Skin of body (tissue), 2 donors: Measurements from ENCODE around the gene MRPL33. TPM values are rescaled to one million over a fixed set of nuclear protein-coding genes. Genes with fewer than 3 reads are reported as not detected.

Experiments
- DNase-seq: peaks from one replicate; lab custom pipeline; 2025; lab: John Stamatoyannopoulos, UW
- total RNA-seq: library from RNA; depleted of rRNA; stranded (reverse); fragments of >200 nt; gene quantifications from one replicate; pipeline ENCODE4 v1.2.3, GENCODE V29; 2014

The MRPL33 gene
- 63.0 TPM for total RNA-seq

GRCh38 chr2:27771548-27772335, at the start of gene MRPL33:
MRPL33 (plus strand) TSS chr2:27771719; CDS start chr2:27771778, 59 bp downstream.
- DNase-seq = peak; percentile 84

- no peak for DNase-seq
Observed at GRCh38 chr2:27721884-27722485, 49.5 kb upstream of the MRPL33 start.

DNA sequence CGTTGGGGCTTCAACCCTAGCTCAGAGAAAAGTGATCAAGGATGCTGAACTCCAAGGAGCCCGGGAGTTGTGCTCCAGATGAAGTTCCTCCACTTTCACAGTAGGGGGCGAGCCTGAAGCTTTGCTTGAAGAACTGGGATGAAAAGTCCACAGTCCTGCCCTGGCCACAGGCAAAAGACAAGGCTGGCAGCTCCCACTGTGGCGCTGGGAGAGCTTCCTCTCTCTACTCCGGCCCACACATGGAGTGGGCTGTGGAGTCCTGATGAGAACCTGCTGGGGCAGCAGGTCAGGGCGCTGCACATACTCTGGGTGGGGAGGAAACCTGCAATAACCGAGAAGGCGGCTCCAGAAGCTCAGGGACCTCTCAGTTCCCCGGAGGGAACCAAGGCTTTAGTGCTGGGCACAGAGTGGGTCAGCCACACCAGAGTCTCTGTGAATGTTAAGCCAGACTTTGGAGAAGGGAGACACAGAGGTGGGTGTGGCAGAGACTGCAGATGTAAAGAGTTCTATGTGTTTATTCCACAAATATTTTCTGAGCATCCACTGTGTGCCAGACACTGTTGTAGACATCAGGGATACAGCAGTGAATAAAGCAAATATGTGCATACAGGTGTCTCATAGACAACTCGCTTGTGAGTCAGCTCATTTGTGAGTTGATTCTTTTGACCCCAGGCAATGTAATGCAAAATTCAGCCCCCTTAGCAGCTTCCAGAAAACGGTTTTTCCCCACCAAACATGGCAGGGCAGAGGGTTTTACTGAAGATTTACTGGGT, 48.0 kb upstream of the MRPL33 start:
- peak; percentile 20 for DNase-seq

GRCh38 chr2:27724191-27724590, 47.3 kb upstream of the MRPL33 start:
- DNase-seq = no peak

DNA sequence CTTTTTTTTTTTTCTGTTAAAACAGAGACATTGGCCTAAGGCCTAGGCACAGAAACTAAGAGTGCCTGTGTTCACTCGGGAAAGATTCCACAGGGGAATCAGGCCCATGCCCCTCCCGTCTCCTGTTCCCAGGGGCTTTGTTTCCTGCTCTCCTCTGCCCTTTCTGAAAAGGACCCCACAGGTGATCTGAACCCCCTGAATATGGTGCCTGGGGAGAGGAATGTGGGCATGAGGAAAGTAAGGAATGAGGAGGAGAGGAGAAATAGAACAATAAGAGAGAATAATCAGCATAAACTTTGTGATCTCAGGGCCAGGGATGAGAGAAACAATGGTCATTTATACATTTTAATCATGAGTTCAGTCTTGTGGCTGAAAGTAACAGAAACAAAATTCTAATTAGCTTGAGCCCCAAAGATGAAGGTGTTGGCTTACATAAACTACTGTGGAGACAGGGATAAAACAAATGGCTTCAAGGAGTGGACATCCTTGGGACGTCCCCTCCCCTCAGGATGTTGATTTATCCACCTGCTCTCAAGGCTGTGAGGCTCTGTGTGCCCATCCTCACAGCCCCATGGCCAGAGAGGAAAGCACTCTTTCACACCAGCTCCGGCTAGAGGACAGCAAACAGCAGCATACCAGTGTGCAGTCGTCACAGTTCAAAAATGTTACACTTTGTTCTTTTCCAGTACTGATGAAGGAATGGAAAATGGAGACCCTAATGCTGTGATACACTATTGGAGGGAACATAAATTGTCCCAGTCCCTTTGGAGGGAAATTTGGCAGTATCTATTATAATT, 46.4 kb upstream of the MRPL33 start:
- peak; percentile 54 for DNase-seq

GRCh38 chr2:27727257-27727656, 44.3 kb upstream of the MRPL33 start:
- no peak for DNase-seq

- DNase-seq = no peak
Observed at GRCh38 chr2:27728081-27728858, 43.2 kb upstream of the MRPL33 start.

DNA sequence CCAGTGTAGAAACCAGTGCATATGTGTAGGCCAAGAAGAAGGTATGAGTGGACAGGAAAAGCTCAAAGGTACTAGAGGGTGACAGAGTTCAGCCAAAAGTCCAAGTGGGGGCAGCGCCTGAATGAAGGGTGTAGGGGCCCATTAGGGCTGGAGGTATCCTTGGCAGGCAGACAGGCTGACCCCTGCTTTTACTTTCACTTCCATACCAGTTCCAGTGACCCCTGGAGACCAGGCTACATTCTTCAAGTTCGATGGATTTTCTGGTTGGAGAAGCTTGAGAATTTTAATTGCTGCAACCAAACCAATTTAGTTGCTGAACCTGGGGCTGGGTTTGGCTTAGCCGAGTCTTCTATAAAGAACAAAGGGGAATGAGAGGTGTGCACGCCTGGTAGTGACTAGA, 42.3 kb upstream of the MRPL33 start:
- no peak for DNase-seq

DNA sequence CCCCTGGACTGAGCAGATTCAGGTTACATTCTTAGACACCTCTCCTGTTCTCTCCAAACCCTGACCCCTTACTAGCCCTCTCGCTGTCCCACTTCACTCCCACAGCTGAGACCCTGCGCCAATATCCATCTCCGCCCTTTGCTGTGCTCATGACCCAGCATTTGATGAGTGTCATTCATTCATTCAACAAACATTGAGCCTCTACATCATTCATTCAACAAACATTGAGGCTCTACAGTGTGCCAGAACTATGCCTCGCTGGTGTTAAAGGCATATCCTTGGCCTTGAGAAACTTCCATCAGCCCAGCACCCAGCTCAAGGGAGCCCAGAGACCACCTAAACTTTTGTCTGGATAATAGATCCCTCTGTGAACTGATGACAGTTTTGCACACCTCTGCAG, 41.9 kb upstream of the MRPL33 start:
- no peak for DNase-seq

DNA sequence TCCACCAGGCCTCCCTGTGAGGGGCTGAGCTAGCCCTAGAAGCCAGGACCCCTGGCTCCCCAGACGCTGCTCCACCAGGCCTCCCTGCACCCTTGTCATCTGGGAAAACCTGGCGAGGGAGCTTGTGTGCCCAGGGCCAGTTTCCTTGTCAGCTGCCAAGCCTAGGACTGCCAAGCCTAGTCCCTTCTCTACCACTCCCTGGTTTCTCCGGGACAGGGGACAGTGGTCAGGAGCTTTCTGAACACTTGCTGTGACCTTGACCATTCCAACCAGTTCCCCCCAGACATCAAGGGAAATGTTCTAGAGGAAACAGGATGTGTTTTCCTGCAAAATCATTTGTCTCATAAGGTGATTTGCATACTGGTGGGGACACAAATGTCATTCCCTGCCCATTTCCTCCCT, 41.3 kb upstream of the MRPL33 start:
- no peak for DNase-seq

DNA sequence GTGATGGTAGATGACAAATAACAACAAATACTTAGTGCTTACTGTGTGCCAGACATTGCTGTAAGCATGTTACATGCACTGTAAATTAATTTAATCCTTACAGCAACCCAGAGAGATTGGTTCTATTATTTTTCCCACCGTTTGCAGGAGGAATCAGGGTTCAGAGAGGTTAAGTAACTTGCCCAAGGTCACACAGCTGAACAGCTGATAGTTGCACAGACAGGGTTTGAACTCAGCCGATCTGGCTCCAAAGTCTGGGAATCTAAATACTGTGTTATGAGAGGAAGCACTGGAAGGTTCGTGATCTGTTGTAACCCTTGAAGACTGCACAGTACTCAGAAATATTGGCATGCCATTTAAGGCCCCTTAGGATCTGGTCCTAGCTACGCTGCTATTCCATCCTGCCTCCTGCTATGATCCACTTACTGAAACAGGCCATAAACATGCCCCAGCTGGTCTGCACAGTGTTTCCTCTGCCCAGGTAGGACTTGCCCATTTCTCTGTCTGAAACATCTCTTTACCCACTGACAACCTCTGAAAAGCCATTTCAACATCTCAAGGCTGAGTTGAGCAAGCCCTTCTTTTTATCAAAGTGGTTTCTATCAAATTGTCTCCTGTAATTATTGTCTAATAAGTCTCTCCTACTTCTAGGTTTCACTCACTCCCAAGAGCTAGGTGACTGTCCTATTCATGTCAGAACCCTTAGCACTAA, 40.4 kb upstream of the MRPL33 start:
- DNase-seq = no peak

GRCh38 chr2:27734305-27734704, 37.2 kb upstream of the MRPL33 start:
- no peak for DNase-seq

DNA sequence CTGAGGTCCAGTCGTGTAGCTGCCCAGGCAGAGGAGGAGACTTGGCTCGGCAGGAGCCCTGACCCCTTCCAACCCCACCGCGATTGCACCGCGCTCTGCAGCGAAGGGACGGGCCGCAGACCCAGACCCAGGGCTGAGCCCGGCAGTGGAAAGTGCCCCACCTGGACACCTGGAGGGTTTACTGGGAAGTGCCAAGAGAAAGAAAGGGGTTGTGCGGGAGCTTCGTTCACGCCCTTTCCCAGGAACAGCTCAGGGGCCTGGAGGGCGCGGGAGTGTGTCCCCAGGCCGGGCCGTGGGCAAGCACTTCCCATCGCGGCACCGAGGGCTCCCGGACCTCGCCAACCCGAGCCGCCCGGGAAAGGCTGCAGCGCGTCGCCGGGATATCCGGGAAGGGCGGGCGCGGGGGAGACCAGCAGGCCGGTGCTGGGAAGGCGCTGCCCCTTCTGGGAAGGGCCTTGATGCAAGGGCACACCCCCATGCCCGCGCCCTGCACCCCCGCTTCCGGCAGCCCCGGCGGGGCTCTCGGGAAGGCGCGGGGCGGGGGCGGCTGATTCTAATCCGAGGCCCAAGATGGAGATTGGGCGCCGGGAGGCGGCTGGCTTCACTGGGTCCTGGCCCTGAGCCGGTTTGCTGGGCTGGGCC, 36.1 kb upstream of the MRPL33 start:
- peak; percentile 59 for DNase-seq

DNA sequence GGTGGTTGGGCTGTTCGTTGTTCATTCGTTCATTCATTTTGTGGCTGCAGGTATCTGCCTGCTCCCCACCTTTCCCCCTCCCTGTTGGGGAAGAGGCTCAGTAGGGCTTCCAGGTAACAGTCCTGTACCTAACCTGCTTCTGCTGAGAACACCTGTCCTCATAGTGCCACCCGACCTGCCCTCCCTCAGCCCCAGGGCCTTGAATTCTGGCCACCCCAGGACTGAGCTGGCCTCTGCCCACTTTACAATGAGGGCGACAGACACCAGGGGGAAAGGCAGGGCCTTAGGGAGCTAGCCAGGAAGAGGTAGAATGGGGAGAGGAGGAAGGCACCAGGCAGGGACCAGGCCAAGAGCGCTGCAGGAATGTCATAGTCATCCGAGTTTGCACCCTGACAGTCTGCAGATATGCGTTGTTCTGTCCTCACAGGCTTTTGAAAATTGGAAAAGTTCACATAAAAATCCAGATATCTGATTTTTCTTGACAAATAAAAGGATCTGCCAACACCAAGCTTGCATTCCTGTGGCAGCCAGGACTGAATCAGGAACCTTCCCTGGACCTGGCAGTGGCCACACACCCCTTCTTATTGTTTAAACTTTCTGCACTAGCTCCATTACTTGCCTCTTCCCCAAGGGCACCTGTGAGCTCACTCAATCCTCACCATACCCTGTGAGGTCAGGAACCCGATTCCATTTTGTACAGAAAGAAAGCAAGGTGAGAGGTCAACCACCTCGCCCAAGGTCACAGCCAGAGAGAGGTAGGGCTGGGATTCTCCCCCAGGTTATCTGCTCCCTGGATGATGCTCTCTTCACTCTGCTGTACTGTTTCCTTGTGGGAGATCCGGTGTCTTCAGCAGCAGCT, 35.3 kb upstream of the MRPL33 start:
- DNase-seq = no peak

DNA sequence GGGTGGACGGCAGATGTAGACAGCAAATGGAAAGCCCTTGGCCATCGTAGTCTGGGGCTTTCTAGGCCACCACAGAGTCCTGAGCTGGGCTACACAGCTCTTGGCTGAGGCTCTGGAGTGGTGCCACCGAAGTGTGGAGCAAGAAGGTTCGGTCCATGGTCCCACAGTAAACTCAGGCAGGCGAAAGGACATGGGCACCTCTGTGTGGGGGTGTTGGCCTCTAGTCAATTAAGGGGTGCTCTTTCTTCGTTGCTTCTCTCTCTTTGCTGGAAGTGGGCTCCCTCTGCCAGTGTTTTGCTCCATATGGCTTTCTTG, 34.7 kb upstream of the MRPL33 start:
- no peak for DNase-seq

DNA sequence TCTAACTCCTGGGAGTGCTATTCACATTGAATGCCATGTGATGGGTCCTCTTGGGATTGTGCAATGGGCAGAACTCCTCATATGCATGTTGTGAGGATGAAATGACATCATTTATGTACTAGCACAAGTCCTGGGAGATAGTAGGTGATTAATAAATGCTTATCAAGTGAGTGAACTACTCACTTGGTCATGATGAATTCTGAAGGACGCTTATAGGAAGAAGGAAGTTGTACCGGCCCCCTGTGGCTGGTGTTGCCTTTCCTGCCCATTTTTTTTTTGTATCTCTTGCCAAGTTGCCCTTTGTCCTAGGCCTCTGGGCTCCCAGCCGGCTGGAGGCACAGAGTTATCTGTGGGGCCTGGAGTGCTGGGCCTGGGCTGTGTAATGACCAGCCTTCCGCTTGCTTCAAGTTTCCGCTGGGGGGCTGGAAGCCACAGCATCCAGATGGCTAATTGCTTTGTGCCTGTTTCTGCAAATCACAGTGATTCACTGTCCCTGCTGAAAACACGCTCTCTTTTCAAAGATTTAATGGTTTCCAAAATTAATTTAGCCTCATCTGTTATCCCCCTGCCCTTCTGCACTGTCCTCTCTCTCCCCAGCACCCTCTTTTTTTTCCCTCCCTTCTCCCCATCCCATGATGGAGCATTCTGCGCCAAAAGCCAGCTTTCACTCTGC, 33.7 kb upstream of the MRPL33 start:
- DNase-seq = no peak

GRCh38 chr2:27738349-27739057, 33.0 kb upstream of the MRPL33 start:
- no peak for DNase-seq

- DNase-seq = no peak
Observed at GRCh38 chr2:27739058-27739373, 32.5 kb upstream of the MRPL33 start.
